IPS DF 19.7 (cell line): ENCODE measurements around the gene SLC26A11.
"Not testable (repeated sequence)": the region's sequence is repeated elsewhere in the genome, so short reads cannot be mapped to it uniquely, and the experiment has no call there.

Source experiments
- DNase-seq: peaks from one replicate; pipeline ENCODE4 v3.0.0-alpha.2; 2013; ENCODE audit warnings: low read depth, low spot score

Gene SLC26A11

GRCh38 chr17:80195671-80196529 lies 24.3 kb upstream of the SLC26A11 start:
- no peak for DNase-seq

DNA sequence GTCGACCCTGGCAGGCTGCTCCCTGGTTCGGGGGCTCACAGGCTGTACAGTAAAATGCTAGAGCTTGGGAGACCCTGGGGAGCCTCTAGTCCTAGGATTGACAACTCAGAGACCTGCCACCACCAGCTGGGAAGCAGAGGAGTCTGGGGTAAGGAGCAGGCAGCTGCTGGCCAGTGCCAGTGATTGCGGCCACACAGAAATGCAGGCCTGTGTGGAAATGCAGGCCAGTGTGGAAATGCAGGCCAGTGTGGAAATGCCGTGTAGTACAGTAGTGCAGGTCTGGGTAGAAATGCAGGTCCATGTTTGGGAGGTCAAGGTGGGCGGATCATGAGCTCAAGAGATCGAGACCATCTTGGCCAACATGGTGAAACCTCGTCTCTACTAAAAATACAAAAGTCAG lies 23.6 kb upstream of the SLC26A11 start:
- no peak for DNase-seq

DNA sequence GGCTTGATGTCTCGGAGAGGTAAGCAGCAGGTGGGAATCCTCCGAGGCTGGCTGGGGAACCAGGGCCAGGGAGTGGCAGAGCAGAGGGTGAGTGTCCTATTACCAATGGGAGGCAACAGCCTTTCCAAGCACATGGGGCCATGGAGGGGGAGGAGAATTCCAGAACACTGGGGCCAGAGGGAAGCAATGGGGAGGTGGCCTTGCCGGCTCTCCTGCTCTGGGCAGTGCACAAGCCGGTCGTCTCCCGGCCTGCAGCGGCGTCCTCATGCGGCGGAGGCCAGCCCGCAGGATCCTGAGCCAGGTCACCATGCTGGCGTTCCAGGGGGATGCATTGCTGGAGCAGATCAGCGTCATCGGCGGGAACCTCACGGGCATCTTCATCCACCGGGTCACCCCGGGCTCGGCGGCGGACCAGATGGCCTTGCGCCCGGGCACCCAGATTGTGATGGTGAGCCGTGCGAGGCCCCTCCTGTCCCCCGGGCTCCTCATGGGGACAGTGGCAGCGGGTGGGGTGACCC lies 22.0 kb upstream of the SLC26A11 start:
- no peak for DNase-seq

DNA sequence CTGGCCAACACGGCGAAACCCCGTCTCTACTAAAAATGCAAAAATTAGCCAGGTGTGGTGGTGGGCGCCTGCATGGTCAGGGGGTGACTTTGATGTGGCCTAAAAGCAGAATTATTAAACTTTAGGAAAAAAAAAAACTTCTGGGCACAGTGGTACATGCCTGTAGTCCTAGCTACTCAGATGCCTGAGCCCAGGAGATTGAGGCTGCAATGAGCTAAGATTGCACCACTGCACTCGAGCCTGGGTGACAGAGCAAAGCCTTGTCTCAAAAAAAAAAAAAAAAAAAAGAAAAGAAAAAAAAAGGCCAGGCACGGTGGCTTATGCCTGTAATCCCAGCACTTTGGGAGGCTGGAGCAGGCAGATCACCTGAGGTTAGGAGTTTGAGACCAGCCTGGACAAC lies 20.9 kb upstream of the SLC26A11 start:
- DNase-seq: not testable (repeated sequence)

GRCh38 chr17:80201446-80201845 lies 18.8 kb upstream of the SLC26A11 start:
- DNase-seq: no peak

GRCh38 chr17:80202197-80202596 lies 18.0 kb upstream of the SLC26A11 start:
- no peak for DNase-seq

DNA sequence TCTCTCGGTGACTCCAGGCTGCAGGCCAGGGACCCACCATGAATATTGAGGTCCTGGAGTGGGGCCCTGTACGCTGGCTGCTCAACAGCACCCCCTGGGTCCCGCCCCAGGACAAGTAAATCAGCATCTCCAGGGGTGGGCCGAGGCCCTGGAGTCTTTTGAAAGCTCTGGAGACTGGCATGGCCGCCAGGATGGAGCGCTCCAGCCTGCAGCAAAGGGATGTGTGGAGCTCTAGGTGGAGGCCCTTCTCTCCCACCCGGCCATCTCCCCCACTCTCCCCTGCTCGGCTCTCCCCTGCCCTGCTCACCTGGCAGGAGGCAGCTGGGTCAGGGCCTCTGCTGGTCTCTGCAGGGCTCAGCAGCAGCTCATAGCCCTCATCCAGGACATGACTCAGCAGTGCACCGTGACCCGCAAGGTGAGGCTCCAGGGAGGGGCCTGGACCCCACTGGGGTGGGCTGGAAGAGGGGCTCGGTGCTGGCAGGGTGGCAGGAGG lies 16.7 kb upstream of the SLC26A11 start:
- no peak for DNase-seq

DNA sequence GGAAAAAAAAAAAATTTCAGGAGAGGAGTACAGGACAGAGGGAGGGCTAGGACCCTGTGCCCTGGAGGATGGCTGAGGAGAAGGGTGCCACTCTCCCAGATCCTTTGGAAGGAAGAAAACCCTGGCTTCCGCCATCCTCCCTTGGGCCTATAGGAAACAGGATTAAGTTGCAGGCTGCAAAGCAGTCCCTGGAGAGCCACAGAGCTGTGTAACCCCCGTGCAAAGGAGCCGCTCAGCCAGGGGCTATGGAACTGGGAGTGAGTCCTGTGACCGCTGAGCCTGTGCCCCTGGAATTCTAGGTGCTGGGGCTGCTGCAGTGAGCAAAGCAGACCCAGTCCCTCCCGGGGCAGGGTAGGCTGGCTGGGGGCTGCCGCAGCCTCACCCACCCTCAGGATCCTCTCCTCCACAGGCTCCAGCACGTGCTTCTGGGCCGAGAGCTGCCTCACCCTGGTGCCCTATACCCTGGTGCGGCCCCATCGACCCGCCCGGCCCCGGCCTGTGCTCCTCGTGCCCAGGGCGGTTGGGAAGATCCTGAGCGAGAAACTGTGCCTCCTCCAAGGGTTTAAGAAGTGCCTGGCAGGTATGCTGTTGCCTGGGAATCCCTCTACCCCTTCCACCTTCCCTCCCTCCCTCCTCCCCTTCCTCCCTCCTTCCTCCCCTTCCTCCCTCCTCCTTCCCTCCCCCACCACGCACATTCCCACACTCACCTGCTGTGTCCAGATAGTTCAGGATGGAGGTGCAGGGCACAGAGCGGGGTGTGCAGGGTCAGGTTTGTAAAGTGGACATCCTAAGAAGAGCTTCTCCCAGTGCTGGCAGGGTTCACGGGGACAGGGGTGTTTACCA lies 15.4 kb upstream of the SLC26A11 start:
- no peak for DNase-seq

- DNase-seq: no peak
Measured at GRCh38 chr17:80205811-80206210, 14.4 kb upstream of the SLC26A11 start.

- DNase-seq: no peak
Measured at GRCh38 chr17:80208050-80208449, 12.2 kb upstream of the SLC26A11 start.

GRCh38 chr17:80209765-80210164 lies 10.5 kb upstream of the SLC26A11 start:
- DNase-seq: no peak

GRCh38 chr17:80210348-80211108 lies 9.7 kb upstream of the SLC26A11 start:
- no peak for DNase-seq

GRCh38 chr17:80212109-80212508 lies 8.1 kb upstream of the SLC26A11 start:
- DNase-seq: no peak

GRCh38 chr17:80212511-80212910 lies 7.7 kb upstream of the SLC26A11 start:
- no peak for DNase-seq

DNA sequence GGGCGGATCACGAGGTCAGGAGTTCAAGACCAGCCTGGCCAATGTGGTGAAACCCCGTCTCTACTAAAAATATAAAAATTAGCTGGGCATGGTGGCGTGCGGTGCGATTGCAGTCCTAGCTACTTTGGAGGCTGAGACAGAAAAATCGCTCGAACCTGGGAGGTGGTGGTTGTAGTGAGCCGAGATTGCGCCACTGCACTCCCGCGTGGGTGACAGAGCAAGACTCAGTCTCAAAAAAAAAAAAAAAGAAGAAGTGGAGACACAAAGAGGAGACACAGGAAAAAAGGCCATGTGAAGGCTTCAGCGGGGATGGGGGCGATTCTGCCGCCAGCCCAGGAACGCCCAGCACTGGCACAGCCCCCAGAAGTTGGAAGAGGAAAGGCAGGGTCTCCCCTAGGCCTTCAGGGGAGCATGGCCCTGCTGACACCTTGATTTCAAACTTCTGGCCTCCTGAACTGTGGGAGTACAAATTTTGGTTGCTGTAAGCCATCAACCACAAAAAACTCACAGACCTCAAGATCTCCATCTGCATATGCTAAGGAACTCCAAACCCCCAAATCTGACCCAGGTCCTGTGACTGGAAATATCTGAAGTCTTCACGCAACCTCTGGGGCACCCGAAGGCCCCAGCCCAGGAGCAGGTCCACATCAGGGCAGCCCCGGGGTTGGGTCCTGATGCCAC lies 7.1 kb upstream of the SLC26A11 start:
- no peak for DNase-seq

DNA sequence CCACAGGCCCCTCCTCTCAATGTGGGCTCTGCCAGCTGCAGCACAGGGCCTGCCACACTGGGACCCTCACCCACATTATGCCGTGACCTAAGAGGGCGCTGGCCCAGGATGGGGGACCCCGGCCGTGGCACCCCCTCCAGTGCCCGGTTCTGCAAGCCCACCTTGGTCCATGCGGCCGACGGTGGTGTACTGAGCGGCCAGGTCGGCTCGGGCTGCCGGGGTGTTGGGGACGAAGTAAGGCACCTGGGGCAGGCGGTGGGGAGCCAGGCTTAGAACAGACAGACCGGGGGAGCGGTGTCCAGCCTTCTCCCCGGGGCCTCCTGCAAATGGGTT lies 6.6 kb upstream of the SLC26A11 start:
- DNase-seq: no peak

DNA sequence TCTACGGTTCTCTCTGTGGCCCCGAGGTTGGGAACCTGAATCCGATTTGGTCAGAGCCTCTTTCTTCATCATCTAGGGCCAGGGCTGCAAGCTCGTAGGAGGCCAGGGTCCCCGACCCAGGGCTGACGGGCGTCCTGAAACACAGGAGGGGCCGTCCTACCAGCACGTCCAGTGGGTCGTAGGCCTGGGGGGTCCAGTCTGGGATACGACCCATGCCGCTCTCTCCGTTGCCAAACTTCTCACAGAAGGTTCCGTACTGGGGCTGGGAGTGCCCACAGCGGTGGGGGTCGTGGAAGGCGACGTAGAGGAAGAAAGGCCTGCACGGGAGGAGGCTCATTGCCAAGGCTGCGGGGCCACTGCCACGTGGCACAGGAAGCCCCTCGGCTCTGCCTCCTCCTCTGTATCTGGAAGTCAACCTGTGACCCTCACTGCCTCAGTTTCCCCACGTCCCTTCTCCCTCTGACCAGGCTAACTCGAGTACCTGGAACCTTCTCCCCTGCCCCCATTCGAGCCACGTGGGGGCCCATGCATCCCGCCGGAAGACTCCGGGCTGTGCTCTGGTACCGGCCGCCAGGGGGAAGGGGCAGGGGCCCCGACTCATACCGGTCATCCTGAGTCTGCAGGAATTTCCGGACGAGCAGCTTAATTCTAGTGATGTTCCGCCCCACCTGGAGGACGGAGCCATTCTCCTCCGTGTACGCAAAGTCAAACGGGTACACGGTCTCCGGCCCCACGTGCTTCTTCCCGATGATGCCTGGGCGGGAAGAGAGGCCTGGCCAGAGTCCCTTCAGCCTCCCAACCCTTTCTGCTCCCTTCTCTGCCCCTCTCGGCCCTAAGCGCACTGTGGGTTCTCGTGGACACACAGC lies 6.0 kb upstream of the SLC26A11 start:
- DNase-seq: no peak

GRCh38 chr17:80214878-80215210 lies 5.4 kb upstream of the SLC26A11 start:
- DNase-seq: no peak

GRCh38 chr17:80216473-80217456 lies 3.5 kb upstream of the SLC26A11 start:
- DNase-seq: no peak
